Activated naive CD4-positive, alpha-beta T cell treated with anti-CD3 and anti-CD28 coated beads for 36 hours (primary cell): Measurements from ENCODE around the gene IGSF10. TPM values are rescaled to one million over a fixed set of nuclear protein-coding genes. Genes with fewer than 3 reads are reported as not detected.

ENCODE experiments used
- CTCF ChIA-PET: fragments of 350-600 bp; sonication (Branson Sonifier 250); formaldehyde crosslinking; loops from one replicate; lab custom pipeline; 2021; ENCODE audit warnings: antibody characterized with exemption; lab: Charles Lee
- DNase-seq: peaks from one replicate; pipeline ENCODE4 v3.0.0-alpha.2; 2020
- H3K27ac Mint-ChIP-seq: one replicate; pipeline ENCODE4 v1.8.0; 2021; ENCODE audit warnings: mild to moderate bottlenecking, mixed read lengths
- H3K27me3 Mint-ChIP-seq: one replicate; pipeline ENCODE4 v1.8.0; 2021; ENCODE audit warnings: low read depth, mixed read lengths
- H3K36me3 Mint-ChIP-seq: one replicate; pipeline ENCODE4 v1.8.0; 2021; ENCODE audit warnings: low read depth, mixed read lengths
- H3K4me1 Mint-ChIP-seq: one replicate; pipeline ENCODE4 v1.8.0; 2021; ENCODE audit warnings: low read depth, mixed read lengths
- H3K4me3 Mint-ChIP-seq: one replicate; pipeline ENCODE4 v1.8.0; 2021; ENCODE audit warnings: mild to moderate bottlenecking, moderate library complexity, mixed read lengths
- H3K9me3 Mint-ChIP-seq: one replicate; pipeline ENCODE4 v1.8.0; 2021; ENCODE audit warnings: mixed read lengths
- intact Hi-C: fragments of 100-400 bp; cut with micrococcal nuclease; formaldehyde crosslinking; loops from one replicate; pipeline ENCODE4 v1.15.1; 2023
- total RNA-seq, 2 experiments: library from RNA; stranded (reverse); gene quantifications; one replicate each; pipeline ENCODE4 v1.2.3, GENCODE V29; 2021

IGSF10 gene
- total RNA-seq, 2 experiments from 2014 or later = not detected

DNA sequence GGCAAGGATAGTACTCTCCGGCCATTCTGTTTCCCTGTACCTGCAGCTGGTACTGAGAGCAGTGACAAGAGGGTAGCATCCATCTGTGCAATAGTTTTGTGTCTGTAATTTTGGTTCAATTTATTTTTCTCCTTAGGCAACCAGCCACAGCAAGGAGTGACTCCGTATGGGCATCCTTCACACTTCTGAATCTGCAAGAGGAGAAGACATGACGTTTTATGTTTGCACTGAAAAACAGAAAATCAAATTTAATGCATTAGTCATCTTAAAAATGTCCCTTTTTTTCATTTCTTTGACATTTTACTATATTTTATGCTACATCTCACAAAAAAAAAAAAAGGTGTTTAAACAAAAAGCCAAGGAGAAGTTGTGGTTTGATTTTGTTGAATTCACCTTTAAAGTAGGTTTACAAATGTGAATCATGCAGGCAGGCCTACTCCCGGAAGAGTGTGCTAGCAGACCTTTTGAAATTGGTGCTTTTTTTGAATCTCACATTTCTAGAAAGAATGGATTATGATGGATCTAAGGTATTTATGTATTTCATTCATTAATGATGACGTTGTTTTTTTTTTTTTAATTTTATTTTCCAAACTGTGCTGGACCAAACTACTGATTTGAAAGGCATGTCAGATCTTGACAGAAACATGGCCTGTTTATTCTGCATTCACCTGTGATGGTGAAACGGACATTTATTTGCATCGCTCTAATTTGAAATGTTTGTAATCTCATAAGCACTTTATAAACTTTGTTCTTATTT lies 28.1 kb downstream of the IGSF10 start:
- CTCF ChIA-PET = no interaction called here
- Mint-ChIP-seq H3K9me3 (no peaks in the 10 kb centered on the region), H3K4me3 (no peak overlapping the region), H3K27me3 (peaks cover 6% of the 10 kb centered on the region), H3K36me3 (no peaks in the 10 kb centered on the region), H3K4me1 (no peaks in the 10 kb centered on the region), H3K27ac (no peak overlapping the region)
- intact Hi-C loops = no loop called here
- DNase-seq = no peak

DNA sequence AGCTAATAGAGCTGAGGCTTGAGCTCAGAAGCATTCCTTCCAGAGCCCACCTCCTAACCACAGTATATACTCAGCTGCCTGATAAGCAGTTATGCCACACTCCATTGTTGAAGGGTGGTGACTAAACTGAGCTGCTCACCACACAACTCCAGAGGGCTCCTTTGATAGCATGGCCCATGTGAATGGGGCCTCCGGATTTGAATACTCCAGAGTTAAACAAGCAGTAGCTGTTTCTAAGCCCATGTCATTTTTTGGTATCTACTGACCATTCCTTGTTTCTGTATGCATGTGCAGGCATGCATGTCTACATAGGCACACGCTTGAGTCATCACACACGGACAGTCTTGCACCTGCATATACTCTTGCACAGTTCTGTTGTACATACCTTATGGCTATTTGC lies 28.9 kb downstream of the IGSF10 start:
- peaks cover 5% of the 10 kb centered on the region for H3K27me3 Mint-ChIP-seq

DNA sequence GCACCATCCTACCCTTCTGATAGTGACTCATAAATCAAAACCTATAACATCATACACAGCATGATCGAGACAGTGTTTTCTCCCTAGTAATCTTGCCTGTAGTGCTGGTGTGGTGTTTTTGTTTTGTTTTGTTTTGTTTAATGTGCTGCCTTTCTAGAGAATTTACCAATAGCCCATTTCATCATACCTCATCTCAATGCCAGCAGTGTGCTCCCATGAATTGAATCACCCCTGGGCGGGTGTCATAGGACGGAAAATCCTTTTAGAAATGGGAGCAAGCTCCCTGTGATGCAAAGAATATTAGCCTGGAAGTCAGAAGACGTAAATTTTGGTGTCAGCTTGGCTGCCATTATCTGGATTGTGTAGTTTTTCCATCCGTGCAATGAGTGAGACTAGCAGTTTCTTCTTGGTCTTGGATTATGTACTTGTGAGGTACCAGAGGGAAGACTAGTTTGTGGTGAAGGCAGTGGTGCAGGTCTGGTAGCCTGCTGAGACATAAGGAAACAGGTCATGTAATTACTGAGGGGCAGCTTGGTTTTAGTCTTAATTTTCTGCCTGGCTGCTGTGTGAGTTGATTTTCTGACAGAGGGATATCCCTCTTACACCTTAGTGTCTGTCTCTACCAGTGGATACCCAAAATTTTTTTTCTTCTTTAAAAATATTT lies 29.9 kb downstream of the IGSF10 start:
- intact Hi-C loops = no loop called here
- H3K4me1 Mint-ChIP-seq = no peaks in the 10 kb centered on the region

More for the DNA sequence above, 28.9 kb downstream of the IGSF10 start:
- intact Hi-C loops = no loop called here
- Mint-ChIP-seq H3K4me3 (no peak overlapping the region), H3K9me3 (no peaks in the 10 kb centered on the region), H3K36me3 (no peaks in the 10 kb centered on the region), H3K27ac (no peak overlapping the region), H3K4me1 (no peaks in the 10 kb centered on the region)
- CTCF ChIA-PET = interaction anchor here (0.6 to 1.2 kb wide), 2 partner anchors 8 to 1041 kb away, joined by 3 read pairs; no protein-coding TSS in a partner anchor
- no peak for DNase-seq

DNA sequence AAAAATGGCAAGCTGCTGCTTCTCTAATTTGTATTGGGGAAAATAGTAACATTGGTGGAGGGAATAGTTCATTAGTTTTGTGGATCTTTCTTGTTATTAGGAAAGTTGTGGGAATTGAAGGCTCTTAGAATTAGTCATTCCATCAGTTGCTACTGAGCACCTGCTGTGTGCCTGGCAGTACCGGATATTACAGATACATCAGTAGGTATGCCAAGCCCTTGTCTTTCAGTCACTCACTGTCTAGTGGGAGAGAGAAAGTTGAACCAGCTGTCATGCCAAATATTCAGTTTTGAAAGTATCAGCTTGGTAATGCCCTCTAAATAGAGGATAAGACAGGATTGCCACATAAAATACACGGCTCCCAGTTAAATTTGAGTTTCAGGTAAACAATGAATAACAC lies 32.5 kb downstream of the IGSF10 start:
- H3K36me3 Mint-ChIP-seq = no peaks in the 10 kb centered on the region
- no peaks in the 10 kb centered on the region for H3K4me1 Mint-ChIP-seq
- intact Hi-C loops = no loop called here
- H3K27ac Mint-ChIP-seq = no peak overlapping the region
- peaks cover 4% of the 10 kb centered on the region for H3K27me3 Mint-ChIP-seq
- no peaks in the 10 kb centered on the region for H3K9me3 Mint-ChIP-seq
- CTCF ChIA-PET = no interaction called here
- DNase-seq = no peak
- no peak overlapping the region for H3K4me3 Mint-ChIP-seq

More for the DNA sequence above, 29.9 kb downstream of the IGSF10 start:
- no peaks in the 10 kb centered on the region for H3K9me3 Mint-ChIP-seq
- CTCF ChIA-PET = interaction anchor here (1.2 kb wide), 1 partner anchor 9 kb away, joined by 3 read pairs; no protein-coding TSS in a partner anchor
- no peak overlapping the region for H3K27ac Mint-ChIP-seq
- H3K36me3 Mint-ChIP-seq = no peaks in the 10 kb centered on the region
- H3K27me3 Mint-ChIP-seq = peaks cover 4% of the 10 kb centered on the region
- no peak for DNase-seq
- H3K4me3 Mint-ChIP-seq = no peak overlapping the region

DNA sequence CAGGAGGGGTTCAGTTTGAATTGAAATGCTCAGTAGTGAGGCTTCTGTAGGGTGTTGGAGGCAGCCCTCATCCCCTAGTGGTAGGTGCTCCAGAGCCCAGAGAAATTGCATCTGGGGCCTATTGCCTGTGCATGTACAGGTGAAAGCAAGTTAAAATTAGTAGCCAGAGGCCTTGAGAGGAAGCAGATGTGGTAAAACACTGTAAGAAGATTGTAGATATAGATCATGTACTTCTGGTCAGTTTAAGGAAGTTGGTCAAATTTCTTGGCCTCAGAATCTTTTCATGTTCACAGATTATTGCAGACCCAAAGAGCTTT lies 34.6 kb downstream of the IGSF10 start:
- H3K36me3 Mint-ChIP-seq = no peaks in the 10 kb centered on the region
- H3K4me1 Mint-ChIP-seq = no peaks in the 10 kb centered on the region
- CTCF ChIA-PET = interaction anchor here (0.6 kb wide), 4 partner anchors 16 to 1521 kb away, joined by 3 to 5 read pairs (median 3); partner anchors contain the start of gene ERICH6
- no peak overlapping the region for H3K27ac Mint-ChIP-seq
- no peak for DNase-seq
- intact Hi-C loops = no loop called here
- no peak overlapping the region for H3K4me3 Mint-ChIP-seq
- peaks cover under 1% of the 10 kb centered on the region for H3K27me3 Mint-ChIP-seq
- no peaks in the 10 kb centered on the region for H3K9me3 Mint-ChIP-seq

DNA sequence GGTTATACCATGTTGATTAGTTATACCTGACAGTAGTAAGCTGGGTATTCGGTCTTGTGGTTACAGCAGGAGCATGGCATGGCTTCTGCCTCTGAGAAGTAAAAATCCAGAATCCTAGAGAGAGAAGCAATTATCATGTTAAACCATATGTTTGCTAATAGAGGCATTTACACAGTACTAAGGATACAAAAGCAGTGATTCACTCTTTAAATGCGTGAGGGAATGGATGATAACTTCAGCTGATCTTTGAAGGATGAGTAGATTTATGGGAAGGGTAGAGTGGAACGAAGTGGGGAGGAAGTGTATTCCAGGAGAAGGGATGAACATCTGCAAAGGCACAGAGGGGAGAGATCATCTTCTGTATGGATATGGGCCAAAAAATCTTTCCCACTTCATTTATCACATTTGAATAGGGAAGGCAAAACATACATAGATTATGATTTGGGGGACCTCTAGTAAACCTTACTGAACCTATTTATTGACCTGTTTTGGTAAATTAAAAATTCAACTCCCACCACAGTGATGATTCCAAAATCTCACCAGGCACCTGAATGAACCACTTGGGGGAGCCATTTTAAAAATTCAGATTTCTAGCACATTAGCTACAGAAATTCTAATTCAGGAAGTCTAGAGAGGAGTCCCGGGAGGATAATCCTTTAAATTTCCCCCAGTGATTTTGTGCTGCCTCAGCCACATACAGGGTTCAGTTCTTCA lies 35.1 kb downstream of the IGSF10 start:
- no peak for DNase-seq
- CTCF ChIA-PET = interaction anchor here (0.6 kb wide), 4 partner anchors 98 to 1521 kb away, joined by 3 to 5 read pairs (median 3); partner anchors contain the start of gene ERICH6
- H3K9me3 Mint-ChIP-seq = no peaks in the 10 kb centered on the region
- no peaks in the 10 kb centered on the region for H3K4me1 Mint-ChIP-seq
- H3K27ac Mint-ChIP-seq = no peak overlapping the region
- H3K36me3 Mint-ChIP-seq = no peaks in the 10 kb centered on the region
- peaks cover 2% of the 10 kb centered on the region for H3K27me3 Mint-ChIP-seq
- intact Hi-C loops = no loop called here
- no peak overlapping the region for H3K4me3 Mint-ChIP-seq

DNA sequence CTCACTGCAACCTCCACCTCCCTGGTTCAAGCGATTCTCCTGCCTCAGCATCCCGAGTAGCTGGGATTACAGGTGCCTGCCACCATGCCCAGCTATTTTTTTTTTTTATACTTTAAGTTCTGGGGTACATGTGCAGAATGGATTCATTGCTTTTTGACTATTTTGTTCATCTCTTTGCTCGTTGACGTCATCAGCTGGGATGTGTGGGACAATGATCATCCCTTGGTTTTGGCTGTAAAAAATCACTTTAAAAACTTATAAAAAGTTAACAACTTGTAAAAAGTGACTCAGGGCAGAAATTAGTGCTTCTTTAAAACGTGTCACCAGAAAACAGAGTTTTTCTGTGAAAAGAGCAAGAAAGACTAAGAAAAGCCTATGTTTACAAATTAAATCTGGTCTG lies 37.8 kb downstream of the IGSF10 start:
- no peaks in the 10 kb centered on the region for H3K9me3 Mint-ChIP-seq
- intact Hi-C loops = no loop called here
- no peak for DNase-seq
- H3K36me3 Mint-ChIP-seq = no peaks in the 10 kb centered on the region
- peaks cover 2% of the 10 kb centered on the region for H3K27me3 Mint-ChIP-seq
- CTCF ChIA-PET = no interaction called here
- no peaks in the 10 kb centered on the region for H3K4me1 Mint-ChIP-seq
- no peak overlapping the region for H3K27ac Mint-ChIP-seq
- no peak overlapping the region for H3K4me3 Mint-ChIP-seq

DNA sequence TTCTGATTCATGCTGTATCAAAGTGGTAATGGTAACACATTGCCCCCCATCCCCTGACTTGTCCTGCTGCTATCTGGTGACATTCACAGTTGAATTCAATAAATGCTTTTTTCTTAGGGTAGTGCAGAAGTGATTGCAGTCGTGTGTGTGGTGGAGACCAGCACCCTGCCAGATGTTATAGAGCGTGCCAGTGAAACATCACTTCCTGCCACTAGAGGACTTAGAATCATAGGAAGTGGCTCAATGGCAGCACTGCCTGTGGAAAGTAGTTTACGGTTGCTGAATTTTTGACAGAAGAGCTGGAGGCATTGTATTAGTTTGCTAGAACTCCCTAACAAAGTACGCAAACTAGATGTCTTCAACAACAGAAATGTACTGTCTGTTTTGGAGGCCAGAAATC lies 38.9 kb downstream of the IGSF10 start:
- intact Hi-C loops = no loop called here
- H3K4me1 Mint-ChIP-seq = no peaks in the 10 kb centered on the region
- no peaks in the 10 kb centered on the region for H3K9me3 Mint-ChIP-seq
- no peak overlapping the region for H3K4me3 Mint-ChIP-seq
- peaks cover 2% of the 10 kb centered on the region for H3K27me3 Mint-ChIP-seq
- CTCF ChIA-PET = no interaction called here
- no peak overlapping the region for H3K27ac Mint-ChIP-seq
- no peak for DNase-seq
- H3K36me3 Mint-ChIP-seq = no peaks in the 10 kb centered on the region

DNA sequence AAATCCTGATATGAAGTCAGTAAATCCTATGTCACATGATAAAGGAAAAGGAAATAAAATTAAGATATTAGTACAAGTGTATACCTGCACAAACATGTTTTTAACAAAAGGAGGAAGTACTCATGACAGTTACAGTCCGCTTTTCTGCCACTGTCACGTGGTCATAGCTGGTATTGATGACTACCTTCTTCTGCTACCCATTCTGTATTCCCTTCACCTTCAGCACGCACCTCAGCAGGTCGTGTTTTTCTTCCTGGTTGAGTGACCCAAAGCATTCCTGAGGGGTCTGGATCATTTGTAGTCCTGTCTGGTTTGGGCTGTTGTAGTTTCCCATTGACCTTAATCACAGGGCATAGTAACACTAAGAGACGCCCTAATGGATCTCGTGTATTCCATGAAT lies 41.1 kb downstream of the IGSF10 start:
- H3K27me3 Mint-ChIP-seq = peaks cover 2% of the 10 kb centered on the region
- no peaks in the 10 kb centered on the region for H3K36me3 Mint-ChIP-seq
- no peaks in the 10 kb centered on the region for H3K4me1 Mint-ChIP-seq
- H3K27ac Mint-ChIP-seq = no peak overlapping the region
- H3K9me3 Mint-ChIP-seq = no peaks in the 10 kb centered on the region
- CTCF ChIA-PET = no interaction called here
- H3K4me3 Mint-ChIP-seq = no peak overlapping the region
- DNase-seq = no peak
- intact Hi-C loops = no loop called here

DNA sequence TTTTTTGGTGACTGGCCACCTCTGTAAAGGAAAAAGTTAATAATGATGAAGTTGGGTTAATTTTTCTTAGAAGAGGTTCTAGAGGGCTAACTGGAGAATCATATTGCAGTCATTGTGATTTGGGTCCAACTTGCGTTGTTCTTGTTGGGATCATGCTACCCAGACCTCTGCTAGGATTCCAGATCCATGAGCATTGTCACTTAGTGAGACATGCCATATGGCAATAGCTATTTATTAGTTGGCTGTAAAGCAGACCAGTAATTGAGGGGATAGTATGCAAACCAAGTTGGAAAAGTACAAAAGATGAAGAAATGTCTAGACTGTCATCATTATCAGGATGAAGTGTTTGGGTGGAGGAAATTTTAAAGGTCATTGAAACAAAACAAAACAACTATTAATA lies 45.6 kb downstream of the IGSF10 start:
- H3K4me1 Mint-ChIP-seq = no peaks in the 10 kb centered on the region
- no peak overlapping the region for H3K27ac Mint-ChIP-seq
- no peaks in the 10 kb centered on the region for H3K36me3 Mint-ChIP-seq
- CTCF ChIA-PET = no interaction called here
- H3K27me3 Mint-ChIP-seq = no peaks in the 10 kb centered on the region
- H3K9me3 Mint-ChIP-seq = peaks cover 2% of the 10 kb centered on the region
- DNase-seq = no peak
- intact Hi-C loops = no loop called here
- no peak overlapping the region for H3K4me3 Mint-ChIP-seq

DNA sequence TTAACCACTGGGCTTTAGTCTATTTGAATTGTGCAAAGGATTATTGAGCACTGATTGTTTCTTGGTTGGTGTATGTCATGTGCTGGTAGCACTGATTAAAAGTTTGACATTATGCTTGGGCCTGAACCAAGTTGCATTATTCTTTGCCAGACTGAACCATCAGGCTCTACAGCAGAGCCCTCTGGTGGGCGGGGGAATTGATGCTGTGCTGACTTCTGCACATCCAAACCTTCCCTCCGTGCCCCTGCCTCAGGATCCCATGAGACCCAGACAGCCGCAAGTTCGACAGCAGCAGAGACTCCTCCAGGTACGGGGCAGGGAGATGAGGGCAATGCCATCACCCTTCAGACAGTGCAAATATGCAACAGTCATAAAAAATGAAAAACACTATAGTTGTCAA lies 47.9 kb downstream of the IGSF10 start:
- DNase-seq = no peak
- H3K9me3 Mint-ChIP-seq = peaks cover 2% of the 10 kb centered on the region
- H3K27me3 Mint-ChIP-seq = no peaks in the 10 kb centered on the region
- intact Hi-C loops = no loop called here
- CTCF ChIA-PET = interaction anchor here (0.6 kb wide), 1 partner anchor 47 kb away, joined by 4 read pairs; no protein-coding TSS in a partner anchor
- H3K27ac Mint-ChIP-seq = no peak overlapping the region
- H3K4me1 Mint-ChIP-seq = no peaks in the 10 kb centered on the region
- H3K4me3 Mint-ChIP-seq = no peak overlapping the region
- no peaks in the 10 kb centered on the region for H3K36me3 Mint-ChIP-seq
